Activated CD4-positive, alpha-beta T cell treated with anti-CD3 and anti-CD28 coated beads, Interleukin-2, amount 50 U/mL, for 4 hours (primary cell): ENCODE data around the gene MAST4.
A peak's percentile ranks its signal among the peaks of the same experiment; 100 is the strongest.
"Not testable (repeated sequence)": the region's sequence is repeated elsewhere in the genome, so short reads cannot be mapped to it uniquely, and the experiment has no call there.

Source experiments
- DNase-seq, 2 experiments: peaks; one replicate each; pipeline ENCODE4 v3.0.0-alpha.2; 2020

MAST4 gene

GRCh38 chr5:66814146-66814991, 218.2 kb downstream of the MAST4 start:
- peak; percentile 34 to 39 for DNase-seq

- no peak for DNase-seq
Observed at GRCh38 chr5:66818304-66818934, 222.2 kb downstream of the MAST4 start.

- no peak for DNase-seq
Observed at GRCh38 chr5:66818935-66819328, 222.7 kb downstream of the MAST4 start.

- DNase-seq: no peak
Observed at GRCh38 chr5:66820630-66821207, 224.5 kb downstream of the MAST4 start.

GRCh38 chr5:66821688-66822429, 225.7 kb downstream of the MAST4 start:
- DNase-seq: peak; percentile 39 to 57

GRCh38 chr5:66822906-66823305, 226.7 kb downstream of the MAST4 start:
- DNase-seq: not testable (repeated sequence)

GRCh38 chr5:66824476-66824875, 228.3 kb downstream of the MAST4 start:
- DNase-seq: no peak

- DNase-seq: no peak
Observed at GRCh38 chr5:66826263-66826662, 230.1 kb downstream of the MAST4 start.

GRCh38 chr5:66826696-66827095, 230.5 kb downstream of the MAST4 start:
- no peak for DNase-seq

GRCh38 chr5:66828046-66828547, 231.9 kb downstream of the MAST4 start:
- no peak for DNase-seq

GRCh38 chr5:66828548-66829357, 232.6 kb downstream of the MAST4 start:
- DNase-seq: peak; percentile 36 to 44

GRCh38 chr5:66829358-66829674, 233.1 kb downstream of the MAST4 start:
- DNase-seq: no peak

GRCh38 chr5:66829826-66830225, 233.6 kb downstream of the MAST4 start:
- DNase-seq: no peak

- DNase-seq: no peak
Observed at GRCh38 chr5:66830636-66831035, 234.4 kb downstream of the MAST4 start.

GRCh38 chr5:66839636-66840185, 243.5 kb downstream of the MAST4 start:
- no peak for DNase-seq

GRCh38 chr5:66840511-66841013, 244.4 kb downstream of the MAST4 start:
- no peak for DNase-seq

- DNase-seq: no peak
Observed at GRCh38 chr5:66841264-66841663, 245.1 kb downstream of the MAST4 start.

GRCh38 chr5:66842540-66842939, 246.3 kb downstream of the MAST4 start:
- no peak for DNase-seq

GRCh38 chr5:66843065-66843464, 246.9 kb downstream of the MAST4 start:
- DNase-seq: no peak

- no peak for DNase-seq
Observed at GRCh38 chr5:66848749-66849641, 252.8 kb downstream of the MAST4 start.

- DNase-seq: no peak
Observed at GRCh38 chr5:66849803-66850202, 253.6 kb downstream of the MAST4 start.
